OCI-LY7 (cell line): ENCODE measurements around the gene SPR.

Experiments used
- EZH2phosphoT487 ChIP-seq: fragments of 200-600 bp; sonication (generic); IDR thresholded peaks from 2 replicates; pipeline ENCODE4 v1.6.1; 2018; ENCODE audit warnings: low read depth, borderline replicate concordance, mild to moderate bottlenecking, mixed run types, antibody characterized with exemption, low read length, moderate library complexity, mixed read lengths
- TF ChIP-seq, protein P1 (sequence below): fragments of 200-600 bp; sonication (generic); conservative IDR thresholded peaks from 2 replicates; pipeline ENCODE4 v1.5.1; 2014; ENCODE audit warnings: mild to moderate bottlenecking, antibody characterized with exemption, low read length, moderate library complexity, mixed read lengths

DNA sequence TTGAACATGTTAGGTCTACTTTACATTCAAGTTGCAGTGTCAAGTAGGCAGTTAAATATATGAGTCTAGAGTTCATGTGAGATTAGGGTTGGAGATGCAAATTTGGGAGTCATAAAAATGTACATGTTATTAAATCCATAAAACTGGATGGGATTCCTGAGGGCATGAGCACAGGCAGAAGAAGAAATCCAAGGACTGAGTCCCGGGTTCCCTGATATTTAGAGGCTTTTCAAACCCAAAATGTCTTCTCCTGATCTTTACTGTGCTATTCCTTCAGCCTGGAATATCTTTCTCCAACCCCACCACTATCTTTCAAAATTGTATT lies 38.1 kb upstream of the SPR start:
- TF ChIP-seq, protein P1, sequence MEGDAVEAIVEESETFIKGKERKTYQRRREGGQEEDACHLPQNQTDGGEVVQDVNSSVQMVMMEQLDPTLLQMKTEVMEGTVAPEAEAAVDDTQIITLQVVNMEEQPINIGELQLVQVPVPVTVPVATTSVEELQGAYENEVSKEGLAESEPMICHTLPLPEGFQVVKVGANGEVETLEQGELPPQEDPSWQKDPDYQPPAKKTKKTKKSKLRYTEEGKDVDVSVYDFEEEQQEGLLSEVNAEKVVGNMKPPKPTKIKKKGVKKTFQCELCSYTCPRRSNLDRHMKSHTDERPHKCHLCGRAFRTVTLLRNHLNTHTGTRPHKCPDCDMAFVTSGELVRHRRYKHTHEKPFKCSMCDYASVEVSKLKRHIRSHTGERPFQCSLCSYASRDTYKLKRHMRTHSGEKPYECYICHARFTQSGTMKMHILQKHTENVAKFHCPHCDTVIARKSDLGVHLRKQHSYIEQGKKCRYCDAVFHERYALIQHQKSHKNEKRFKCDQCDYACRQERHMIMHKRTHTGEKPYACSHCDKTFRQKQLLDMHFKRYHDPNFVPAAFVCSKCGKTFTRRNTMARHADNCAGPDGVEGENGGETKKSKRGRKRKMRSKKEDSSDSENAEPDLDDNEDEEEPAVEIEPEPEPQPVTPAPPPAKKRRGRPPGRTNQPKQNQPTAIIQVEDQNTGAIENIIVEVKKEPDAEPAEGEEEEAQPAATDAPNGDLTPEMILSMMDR: no peak
- no peak for TF ChIP-seq EZH2phosphoT487
